Measurements from ENCODE around the gene SNX6.
"Not testable (repeated sequence)": the region's sequence is repeated elsewhere in the genome, so short reads cannot be mapped to it uniquely, and the experiment has no call there.

Gene SNX6

DNA sequence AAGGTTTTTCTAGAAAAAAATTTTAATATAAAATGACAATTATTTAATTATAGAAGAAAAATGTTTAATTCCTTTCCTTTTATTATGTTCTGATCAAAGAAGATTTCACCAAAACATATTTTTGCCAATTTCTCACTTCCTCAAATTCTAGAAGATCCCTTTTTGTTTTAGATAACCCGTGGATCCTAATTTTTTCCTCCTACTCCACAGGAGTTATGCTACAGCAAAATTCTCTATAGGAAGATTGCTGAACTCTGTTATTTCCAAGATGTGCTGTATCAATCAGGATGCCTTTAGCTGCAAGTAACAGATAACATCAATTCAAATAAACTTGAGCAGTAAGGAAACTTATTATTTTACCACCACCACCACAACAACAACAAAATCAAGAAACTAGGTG lies 3.8 kb upstream of the SNX6 start:
- no peak for DNase-seq

DNA sequence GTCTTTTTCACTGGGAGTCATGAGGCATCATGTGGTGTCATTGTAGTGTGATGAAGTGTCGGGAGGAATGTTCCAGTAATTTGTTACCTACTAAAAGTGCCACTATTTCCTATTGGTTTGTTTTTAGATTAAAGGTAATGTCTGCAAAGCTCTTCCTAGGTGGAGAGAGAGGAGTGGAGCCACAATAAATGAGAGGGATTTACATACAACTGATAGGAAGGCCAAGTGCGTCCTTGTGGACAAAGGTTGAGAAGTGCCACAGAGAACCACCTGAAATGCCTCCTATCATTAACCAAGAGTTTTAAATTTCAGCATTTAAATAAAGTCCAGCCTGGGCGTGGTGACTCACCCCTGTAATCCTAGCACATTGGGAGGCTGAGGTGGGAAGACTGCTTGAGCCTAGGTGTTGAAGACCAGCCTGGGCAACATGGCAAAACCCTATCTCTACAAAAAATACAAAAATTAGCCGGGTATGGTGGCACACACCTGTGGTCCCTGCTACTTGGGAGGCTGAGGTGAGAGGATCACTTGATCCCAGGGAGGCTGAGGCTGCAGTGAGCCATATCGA lies 2.5 kb upstream of the SNX6 start:
- no peak for DNase-seq

DNA sequence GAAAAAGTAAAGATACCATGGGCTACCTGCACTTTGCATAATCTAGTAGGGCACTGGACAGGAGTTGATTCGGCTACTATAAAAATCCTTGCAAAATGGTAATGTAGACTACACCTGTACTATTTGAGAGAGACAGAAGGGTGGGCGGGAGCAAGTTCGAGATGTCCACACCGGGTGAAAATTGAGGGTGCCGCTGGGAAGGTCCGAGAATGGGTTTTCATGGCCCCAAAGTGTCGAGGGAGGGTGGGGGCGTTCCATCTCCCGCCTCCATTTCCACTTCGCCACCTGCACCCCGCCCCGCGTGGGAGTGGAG lies 648 bp downstream of the SNX6 start:
- peak; percentile 34 for DNase-seq

DNA sequence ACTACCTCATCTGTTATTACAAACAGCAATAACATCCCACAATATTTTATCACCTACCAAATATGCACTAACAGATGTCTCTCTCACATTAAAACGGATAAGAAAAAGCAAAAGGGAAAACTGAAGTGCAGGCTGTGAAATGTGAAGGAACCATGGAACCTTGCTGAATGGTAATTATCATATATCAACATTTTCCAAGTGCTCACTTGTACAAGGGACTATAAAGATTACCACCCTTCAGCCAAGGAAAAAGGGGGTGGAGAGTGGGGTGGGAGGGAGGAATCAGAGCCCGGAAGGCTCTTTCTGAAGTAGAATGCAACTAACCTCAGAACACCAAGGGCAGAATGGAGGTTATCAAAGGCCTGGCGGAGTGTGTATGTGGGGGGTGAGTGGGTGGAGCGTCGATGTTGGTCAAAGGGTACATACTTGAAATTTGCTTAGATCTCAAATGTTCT lies 1.2 kb downstream of the SNX6 start:
- no peak for DNase-seq

DNA sequence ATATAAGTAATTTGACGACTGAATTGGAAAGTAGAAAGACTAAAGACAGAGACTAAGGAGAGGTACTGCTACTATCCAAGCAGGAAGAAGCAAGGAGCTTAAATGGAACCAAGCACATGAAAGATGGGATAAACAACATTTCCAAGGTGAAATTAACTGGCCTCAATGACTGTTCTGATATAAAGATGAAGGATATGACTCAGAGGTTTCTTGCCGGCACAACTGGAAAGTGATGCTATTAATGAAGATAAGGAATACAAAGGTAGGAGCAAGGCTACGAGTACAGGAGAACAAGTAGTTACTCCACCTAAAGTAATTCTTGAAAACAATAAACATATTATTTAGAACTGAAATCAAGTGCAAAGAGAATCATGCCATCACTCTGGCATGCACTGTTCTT lies 6.4 kb downstream of the SNX6 start:
- no peak for DNase-seq

DNA sequence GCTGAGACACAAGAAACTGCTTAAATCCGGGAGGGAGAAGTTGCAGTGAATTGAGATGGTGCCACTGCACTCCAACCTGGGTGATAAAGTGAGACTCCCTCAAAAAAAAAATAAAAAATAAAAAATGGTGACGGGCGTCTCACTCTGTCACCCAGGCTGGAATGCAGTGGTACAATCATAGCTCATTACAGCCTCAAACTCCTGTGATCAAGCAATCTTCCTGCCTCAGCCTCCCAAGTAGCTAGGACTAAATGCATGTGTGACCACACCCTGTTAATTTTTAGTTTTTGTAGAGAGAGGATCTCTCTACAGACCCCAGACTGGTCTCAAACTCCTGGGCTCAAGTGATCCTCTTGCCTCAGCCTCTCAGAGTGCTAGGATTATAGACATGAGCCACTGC lies 9.1 kb downstream of the SNX6 start:
- no peak for DNase-seq

DNA sequence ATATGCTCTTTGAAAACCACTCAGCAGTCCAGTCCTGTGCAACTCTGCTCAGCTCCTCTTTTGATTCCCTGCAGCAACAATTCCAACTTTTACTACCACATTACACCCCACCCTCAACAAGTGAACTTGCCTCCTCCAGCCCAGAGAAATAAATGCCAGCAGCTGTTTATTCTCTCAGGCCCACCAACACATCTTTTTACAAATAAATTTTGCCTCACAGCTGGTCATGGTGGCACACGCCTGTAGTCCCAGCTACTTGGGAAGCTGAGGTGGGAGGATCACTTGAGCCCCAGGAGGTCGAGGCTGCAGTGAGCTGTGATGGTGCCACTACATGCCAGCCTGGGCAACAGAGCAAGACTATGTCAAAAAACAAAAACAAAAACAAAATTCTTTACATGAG lies 9.8 kb downstream of the SNX6 start:
- no peak for DNase-seq

DNA sequence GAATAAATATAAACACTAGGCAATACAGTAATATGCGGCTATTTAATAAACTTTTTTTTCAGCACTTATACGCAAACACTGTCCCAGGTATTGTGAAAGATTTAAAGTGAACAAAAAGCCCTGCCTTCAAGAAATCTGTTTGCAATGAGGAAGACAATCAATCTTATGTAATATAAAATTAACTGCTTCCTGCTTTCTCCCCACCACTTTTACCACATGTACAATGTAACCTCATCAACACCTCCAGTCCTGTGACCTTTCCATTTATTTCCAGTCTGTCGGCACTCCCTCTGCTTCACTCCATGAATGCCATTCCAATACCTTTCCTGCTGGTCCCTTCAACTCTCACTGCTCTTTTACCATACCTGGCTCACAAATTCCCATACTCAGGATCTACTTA lies 10.5 kb downstream of the SNX6 start:
- DNase-seq, result no peak

DNA sequence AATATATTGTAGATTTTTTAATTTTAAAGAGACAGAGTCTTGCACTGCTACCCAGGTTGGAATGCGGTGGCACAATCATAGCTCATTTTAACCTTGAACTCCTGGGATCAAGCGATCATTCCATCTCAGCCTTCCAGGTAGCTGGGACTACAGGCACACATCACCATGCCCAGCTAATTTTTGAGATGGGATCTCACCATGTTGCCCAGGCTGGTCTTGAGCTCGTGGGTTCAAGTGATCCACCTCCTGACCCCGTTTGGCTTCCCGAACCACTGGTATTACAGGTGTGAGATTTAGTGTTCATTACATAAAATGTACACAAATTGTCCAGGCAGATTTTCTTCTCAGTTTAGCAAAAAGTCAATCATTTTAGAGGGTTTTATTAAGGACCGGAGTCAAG lies 13.6 kb downstream of the SNX6 start:
- no peak for DNase-seq

DNA sequence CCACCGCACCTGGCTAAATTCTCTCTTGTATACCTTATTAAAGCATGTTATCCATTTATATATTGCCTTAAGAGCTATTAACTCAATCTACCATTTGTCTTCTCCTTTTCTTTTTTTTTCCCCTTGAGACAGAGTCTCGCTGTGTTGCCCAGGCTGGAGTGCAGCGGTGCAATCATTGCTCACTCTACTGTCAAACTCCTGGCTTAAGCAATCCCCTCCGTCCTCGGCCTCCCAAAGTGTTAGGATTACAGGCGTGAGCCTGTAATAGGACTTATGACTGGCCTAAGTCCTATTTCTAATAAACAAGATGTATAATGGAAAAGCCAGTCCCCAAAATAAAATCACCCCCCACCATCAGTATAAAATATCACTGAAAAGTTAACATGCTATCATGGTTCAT lies 14.4 kb downstream of the SNX6 start:
- peak; percentile 51 for DNase-seq

DNA sequence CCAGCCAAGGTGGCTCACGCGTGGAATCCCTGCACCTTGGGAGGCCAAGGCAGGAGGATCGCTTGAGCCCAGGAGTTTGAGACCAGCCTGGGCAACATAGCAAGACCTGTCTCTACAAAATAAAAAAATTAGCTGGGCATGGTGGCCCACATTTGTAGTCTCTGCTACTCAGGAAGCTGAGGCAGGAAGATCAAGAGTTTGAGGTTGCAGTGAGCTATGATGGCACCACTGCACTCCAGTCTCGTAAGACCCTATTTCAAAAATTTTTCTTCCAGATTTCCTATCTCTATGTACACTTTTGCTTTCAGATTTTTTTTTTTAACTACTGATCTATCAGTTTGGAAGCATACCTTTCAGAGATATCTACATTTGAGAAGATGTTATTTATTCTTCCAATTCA lies 15.3 kb downstream of the SNX6 start:
- no peak for DNase-seq

DNA sequence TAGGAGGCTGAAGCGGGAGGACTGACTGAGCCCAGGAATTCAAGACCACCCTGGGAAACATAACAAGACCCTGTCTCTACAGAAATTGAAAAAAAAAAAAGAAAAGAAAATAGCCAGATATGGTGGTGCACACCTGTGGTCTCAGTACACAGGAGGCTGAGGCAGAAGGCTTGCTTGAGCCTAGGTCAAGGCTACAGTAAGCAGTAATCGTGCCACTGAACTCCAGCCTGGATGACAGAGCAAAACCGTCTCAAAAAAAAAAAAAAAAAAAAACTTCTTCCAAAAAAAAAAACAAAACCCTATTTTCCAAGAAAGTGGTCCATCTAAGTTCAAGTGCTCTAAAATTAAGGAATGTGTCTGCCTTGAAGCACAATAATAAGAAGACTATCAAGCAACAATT lies 19.8 kb downstream of the SNX6 start:
- no peak for DNase-seq

DNA sequence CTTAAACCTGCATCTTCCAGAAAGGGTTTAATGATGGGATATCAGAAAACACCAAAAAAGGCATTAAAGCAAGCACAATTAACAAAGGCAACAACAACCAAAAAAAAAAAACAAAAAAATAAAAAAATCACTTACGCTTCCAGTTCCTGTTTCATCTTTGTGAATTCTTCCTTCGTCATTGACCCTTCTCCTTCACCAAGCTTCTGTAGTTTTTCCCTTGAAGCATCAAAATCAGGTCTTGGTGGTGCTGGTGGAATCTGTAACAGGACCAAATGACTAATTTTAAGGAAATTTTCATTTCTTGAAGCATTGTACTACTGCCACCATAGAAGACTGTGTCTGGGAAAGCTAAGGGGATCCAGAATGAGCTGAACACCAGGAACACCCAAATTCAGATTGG lies 24.5 kb downstream of the SNX6 start:
- no peak for DNase-seq

DNA sequence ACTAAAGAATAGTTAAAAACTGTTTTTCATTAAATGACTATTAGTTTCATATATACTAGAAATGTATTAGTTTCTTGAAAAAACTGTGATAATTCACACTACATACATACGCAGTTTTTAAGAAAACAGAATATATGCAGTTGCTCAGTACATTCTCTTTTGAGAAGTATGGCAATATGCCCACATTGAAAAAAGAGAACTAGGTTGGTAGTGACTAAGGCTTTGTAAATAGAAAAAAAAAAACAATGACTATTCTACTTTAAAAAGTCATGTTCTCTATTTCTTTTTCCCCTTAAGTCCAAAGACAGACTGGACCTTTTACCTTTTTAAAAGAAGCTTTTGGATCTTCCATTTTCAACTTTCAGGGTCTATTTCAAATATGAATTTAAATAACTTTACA lies 25.0 kb downstream of the SNX6 start:
- no peak for DNase-seq

DNA sequence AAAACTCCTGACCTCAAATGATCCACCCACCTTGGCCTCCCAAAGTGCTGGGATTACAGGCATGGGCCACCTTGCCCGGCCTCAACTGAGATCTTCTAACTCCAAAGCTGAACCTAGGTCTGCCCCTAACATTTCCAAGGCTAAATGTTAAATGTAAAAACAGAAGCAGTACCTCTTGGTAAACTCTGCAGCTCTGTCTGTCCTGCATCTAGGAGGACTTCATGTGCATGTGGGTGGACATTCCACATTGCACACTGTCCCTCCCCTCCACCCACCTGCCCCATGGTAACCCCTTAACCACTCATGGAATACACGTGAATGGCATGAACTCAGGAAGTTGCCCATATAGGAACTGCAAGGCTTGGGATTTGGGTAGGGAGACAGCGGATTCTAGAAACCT lies 33.1 kb downstream of the SNX6 start:
- DNase-seq, result no peak

DNA sequence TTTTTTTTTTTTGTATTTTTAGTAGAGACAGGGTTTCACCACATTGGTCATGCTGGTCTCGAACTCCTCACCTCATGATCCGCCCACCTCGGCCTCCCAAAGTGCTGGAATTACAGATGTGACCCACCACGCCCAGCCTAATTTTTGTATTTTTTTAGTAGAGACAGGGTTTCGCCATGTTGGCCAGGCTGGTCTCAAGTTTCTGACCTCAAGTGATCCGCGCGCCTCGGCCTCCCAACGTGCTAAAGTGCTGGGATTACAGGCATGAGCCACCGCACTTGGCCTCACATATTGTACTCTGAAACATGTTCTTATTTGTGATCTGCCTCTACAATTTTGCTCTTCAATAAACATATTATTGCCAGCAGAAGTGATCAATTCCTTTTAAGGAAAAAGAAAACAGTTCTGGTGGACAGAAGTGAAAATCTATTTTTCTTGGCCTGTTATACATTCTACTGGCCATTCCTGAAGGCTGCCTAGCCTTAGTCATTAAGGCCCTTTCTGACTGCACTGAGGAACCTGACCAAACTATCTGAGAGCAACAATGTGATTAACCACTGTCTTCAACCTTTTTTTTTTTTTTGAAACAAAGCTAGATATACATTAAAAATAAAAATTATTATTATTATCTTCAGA lies 36.1 kb downstream of the SNX6 start:
- no peak for DNase-seq

DNA sequence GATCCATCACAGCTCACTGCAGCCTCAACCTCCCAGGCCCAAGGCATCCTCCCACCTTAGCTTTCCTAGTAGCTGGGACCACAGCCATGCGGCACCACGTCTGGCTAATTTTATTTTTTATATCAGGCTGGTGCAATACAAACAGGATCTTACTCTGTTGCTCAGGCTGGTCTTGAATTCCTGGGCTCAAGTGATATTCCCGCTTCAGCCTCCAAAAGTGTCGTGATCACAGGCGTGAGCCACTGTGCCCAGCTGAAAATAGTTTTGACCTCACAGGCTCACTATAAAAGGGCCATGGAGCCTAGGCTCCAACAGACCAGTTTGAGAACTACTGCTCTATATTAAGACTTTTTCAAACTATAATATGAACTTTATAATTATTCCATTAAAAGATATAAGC lies 37.3 kb downstream of the SNX6 start:
- no peak for DNase-seq

DNA sequence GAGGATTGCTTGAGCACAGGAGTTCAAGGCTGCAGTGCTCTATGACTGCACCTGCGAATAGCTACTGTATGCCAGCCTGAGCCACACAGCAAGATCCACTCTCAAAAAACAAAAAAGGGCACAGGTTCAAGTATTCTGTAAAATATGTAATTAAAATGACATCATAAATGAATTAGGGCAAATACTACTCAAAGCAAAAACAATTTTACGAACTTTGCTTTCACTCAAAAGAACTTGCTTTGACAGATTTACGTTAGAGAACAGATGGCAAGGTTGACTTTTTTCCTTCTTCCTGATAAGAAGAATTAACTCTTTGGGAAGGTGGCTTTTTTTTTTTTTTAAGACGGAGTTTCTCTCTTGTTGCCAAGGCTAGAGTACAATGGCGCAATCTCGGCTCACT lies 46.4 kb downstream of the SNX6 start:
- no peak for DNase-seq

DNA sequence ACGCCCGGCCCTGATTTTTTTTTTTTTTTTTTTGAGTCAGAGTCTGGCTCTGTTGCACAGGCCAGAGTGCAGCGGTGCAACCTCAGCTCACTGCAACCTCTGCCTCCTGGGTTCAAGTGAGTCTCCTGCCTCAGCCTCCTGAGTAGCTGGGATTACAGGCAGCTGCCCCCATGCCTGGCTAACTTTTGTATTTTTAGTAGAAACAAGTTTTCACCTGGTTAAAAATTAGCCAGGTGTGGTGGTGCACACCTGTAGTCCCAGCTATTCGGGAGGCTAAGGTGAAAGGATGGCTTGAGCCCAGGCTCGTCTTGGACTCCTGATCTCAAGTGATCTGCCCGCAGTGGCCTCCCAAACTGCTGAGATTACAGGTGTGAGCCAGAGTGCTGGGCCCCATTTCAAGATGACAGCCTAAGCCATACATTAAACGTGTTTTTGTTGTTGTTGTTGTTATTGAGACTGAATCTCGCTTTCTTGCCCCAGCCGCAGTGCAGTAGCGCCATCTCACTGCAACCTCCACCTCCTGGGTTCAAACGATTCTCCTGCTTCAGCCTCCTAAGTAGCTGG lies 47.7 kb downstream of the SNX6 start:
- no peak for DNase-seq

DNA sequence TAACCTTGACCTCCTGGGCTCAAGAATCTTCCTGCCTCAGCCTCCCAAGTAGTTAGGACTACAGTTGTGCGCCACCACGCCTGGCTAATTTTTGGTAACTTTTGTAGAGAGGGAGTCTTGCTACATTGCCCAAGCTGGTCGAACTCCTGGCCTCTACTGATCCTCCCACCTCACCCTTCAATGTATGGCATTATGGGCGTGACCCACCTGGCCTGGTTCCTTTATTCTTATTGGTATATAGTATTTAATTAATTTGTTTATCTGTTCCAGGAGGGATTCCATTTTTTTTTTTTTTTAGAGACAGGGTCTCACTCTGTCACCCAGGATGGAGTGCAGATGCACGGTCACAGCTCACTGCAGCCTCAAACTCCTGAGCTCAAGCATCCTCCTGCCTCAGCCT lies 49.6 kb downstream of the SNX6 start:
- DNase-seq, result no peak

DNA sequence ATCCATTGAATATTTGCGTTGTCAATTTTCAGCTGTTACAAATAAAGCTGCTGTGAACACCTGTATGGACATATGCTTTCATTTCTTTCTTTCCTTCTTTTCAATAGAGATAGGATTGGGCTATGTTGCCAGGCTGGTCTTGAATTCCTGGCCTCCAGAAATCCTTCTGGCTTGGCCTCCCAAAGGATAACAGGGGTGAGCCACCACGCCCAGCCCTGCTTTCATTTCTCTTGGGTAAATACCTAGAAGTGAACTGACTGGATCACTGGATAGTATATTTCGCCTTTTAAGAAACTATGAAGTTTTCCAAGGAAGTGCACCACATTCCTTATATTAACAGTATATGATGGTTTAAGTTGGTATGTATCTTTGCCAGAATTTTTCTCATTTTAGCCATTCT lies 58.2 kb downstream of the SNX6 start:
- no peak for DNase-seq

DNA sequence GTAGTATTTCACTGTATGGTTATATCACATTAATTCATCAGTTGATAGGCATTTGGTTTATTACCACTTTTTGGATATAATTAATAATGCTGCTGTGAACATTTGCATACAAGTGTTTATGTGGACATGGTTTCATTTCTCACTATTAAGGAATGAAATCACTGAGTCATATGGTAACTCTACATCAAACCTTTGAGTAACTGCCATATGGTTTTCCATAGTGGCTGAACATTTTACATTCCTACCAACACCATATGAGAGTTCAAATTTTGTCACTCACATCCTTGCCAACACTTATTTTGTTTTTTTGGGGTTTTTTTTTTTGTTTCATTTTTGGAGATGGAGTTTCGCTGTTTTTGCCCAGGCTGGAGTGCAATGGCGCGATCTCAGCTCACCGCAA lies 60.2 kb downstream of the SNX6 start:
- DNase-seq, result no peak

DNA sequence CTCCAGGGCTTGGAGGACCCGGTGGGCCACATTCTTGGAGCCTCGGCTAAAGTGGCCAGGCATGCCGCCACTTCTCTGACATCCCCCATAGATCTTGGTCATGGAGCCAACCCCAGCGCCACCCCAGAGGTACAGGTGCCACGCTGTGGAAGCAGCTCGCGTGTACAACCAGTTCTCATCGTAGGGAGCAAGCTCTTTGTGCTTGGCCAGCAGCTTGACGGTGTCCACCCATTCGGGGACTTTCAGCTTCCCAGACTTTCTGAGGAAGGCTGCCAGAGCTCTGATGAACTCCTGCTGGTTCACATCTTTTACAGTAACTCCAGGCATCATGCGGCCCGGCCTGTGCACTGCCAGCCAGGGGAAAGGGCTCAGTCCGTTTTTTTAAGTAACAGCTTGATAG lies 61.1 kb downstream of the SNX6 start:
- DNase-seq, result no peak

DNA sequence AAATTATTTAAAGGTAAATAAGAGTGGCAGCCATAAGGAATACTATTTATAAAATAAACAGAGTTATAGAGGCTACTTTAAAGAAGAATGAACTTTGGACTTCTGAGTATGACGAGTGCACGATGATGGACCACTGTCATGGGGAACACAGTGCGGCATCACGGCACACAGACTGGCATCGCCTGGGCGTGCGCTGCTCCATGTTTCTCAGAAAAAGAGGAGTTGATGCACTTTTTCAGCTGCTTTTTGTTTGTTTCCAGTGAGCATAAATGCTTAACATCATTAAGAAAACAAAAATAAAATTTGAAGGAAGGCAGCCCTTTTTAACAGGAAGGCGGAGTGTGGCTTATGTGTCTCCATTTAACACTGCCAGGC lies 67.2 kb downstream of the SNX6 start:
- DNase-seq, result no peak

DNA sequence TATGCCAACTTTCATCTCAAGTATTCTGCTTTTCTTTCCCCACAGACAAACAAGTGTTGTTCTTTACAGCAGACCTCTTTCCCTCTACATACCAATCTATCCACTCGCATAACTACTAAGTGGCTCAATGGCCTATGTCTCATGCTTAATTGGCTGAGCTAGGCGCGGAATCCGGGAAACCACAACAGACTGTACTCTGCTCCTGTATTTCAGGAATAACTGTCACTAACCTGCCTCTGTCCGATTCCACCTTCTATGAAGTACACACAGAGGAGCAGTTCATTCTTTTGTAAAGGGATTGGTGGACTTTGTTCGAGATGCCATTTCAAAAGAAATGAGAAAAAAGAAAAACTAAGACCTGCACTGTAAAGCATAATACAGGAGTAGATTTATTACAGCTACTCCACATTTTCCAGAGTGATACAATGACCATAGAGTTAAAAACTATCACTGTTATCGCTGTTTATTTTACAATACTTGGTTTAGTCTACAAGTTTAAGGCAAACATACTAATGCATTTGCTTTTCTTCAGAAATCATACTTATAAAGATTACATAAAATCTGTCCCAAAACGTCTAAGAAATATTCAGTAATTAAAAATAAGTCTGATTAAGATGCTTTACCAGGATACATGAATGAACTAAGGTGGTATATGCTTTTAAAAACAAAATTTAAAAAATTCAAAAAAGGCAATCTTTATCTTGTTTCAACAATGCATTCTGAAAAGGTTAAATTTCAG lies 67.7 kb downstream of the SNX6 start:
- not testable (repeated sequence) for DNase-seq

Measured in NCI-H82 (cell line).